RKO (cell line): ENCODE data around the gene UQCRC1.

Experiments
- DNase-seq: peaks from one replicate; pipeline ENCODE4 v3.0.0-alpha.2; 2016; ENCODE audit warnings: low spot score

UQCRC1 gene

DNA sequence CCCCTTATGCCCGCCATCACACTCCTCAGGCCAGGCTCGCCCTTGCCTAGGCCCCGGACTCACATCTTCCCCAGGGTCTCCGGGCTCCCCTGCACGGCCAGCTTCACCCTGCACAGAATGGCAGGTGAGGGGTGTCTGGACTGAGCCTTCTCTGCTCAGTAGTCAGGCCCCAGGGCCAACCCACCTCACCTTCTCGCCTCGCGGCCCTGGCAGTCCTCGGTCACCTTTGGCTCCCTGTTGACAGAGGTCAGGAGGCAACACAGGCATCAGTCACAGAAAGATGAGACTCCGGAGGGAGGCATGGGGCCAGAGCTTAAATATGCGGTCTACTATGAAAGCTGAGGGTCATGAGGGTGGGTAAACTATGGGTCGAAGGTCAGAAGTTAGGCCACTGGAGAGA, 37.5 kb downstream of the UQCRC1 start:
- DNase-seq, result no peak

DNA sequence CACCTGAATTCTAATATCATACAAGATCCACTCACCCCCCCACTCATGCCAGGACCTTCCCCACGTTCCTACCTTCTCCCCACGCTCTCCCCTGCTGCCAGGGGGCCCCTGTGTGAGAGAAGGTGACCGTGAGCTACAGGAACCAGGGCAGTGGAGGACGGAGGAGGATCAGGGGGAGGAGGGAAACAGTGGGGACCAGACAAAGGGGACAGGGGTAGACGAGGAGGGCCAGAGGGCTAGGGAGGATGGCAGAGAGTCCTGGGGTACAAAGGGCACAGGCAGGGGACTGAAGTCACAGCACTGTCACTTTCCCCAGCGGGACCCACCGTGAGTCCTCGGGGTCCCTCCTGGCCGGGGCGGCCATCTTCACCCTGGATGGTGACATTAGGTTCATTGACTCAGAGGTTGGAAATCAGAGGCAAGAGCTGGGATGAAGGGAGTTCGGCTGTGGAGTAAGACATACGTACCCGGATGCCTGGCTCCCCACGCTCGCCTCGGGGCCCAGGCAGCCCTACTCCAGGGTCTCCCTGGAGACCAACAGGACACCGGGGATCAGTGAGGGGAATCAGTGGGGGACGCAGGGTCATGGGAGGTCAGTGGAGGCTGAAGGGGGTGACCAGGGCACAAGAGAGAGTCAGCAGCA, 39.5 kb downstream of the UQCRC1 start:
- no peak for DNase-seq

- DNase-seq, result no peak
These were observed 40.0 kb downstream of the UQCRC1 start for GRCh38 chr3:48569400-48569799.

DNA sequence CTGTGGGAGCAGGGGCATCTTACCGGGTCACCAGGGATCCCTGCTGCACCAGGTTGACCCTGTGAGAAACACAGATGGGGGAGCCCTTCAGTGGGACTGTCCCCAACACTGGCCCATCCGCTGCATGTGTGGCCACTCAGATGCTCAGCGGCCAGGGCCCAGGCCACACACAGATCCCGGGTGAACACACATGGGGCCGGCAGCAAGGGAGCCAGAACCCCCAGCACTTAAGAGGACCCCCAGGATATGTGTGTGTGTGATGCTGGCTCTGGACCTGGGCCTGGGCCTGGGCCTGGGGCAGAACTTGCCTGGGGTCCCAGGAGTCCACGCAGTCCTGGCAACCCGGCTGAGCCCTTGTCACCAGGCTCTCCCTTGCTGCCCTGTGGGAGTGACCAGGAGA, 41.0 kb downstream of the UQCRC1 start:
- DNase-seq, result no peak

DNA sequence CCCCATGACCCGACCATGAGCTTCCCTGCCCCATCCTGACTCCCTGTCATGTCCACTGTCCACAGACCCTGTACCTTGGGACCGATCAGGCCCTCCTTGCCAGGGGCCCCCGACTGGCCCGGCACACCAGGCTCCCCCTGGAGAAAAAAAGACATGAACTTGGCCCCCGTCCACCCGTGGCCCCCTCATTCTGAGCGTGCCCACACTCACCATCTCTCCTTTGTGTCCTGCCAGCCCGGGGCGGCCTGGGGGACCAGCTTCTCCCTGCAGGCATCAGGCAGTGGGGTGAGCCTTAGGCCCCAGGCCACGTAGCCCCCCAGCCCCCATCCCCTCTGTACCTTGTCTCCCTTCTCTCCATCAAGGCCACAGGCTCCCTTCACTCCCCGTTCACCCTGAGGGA, 41.9 kb downstream of the UQCRC1 start:
- no peak for DNase-seq

- DNase-seq, result no peak
These were observed 42.4 kb downstream of the UQCRC1 start for GRCh38 chr3:48567090-48567489.

DNA sequence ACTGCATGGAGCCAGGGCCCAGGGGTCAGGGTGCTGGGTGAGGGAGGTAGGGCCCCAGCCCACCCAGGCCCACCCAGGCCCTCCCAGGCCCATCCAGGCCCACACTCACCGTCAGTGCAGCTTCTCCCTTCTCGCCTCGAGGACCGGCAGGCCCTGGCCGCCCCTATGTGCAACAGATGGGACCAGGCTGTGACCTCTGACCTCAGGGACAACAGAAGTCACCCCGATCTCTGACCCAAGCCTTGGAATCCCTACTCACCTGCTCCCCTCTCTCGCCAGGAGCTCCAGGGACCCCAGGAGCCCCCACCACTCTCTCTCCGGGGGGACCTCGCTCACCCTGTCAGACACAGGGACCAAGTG, 43.1 kb downstream of the UQCRC1 start:
- DNase-seq, result no peak

GRCh38 chr3:48565591-48566400, 43.6 kb downstream of the UQCRC1 start:
- peak; percentile 64 for DNase-seq

GRCh38 chr3:48565186-48565585, 44.3 kb downstream of the UQCRC1 start:
- DNase-seq, result no peak

GRCh38 chr3:48564667-48565066, 44.8 kb downstream of the UQCRC1 start:
- DNase-seq, result no peak

GRCh38 chr3:48564022-48564421, 45.4 kb downstream of the UQCRC1 start:
- DNase-seq, result peak; percentile 86

DNA sequence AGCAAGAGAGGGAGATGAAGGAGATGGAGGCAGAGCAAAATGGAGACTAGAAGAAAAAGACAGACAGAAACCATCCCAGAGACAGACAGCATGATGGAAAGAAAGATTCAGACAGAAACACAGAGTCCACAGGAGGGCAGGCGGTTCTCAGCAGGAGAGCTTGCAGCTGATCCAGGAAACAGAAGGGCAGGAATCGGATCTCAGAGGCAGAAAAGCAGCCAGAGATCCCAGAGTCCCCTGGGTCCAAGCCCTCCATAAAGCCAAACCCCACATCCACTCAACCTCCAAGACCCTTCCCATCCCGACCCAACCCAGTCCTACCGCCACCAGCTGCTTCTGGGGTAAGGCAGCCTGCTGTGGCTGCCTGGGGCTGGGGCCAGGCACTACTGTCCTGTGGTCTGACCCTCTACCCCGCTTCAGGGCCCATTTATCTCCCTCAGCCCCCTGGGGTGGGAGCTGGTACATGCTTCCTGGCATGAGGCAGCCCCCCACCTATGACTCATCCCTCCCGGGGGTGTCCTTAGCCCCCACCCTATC, 46.0 kb downstream of the UQCRC1 start, which contains the start of gene UCN2:
Gene UCN2, minus strand, starts transcription at position 400 of the 537 bp plus-strand sequence. CDS start 657 bp downstream, outside the sequence.
- DNase-seq, result no peak

DNA sequence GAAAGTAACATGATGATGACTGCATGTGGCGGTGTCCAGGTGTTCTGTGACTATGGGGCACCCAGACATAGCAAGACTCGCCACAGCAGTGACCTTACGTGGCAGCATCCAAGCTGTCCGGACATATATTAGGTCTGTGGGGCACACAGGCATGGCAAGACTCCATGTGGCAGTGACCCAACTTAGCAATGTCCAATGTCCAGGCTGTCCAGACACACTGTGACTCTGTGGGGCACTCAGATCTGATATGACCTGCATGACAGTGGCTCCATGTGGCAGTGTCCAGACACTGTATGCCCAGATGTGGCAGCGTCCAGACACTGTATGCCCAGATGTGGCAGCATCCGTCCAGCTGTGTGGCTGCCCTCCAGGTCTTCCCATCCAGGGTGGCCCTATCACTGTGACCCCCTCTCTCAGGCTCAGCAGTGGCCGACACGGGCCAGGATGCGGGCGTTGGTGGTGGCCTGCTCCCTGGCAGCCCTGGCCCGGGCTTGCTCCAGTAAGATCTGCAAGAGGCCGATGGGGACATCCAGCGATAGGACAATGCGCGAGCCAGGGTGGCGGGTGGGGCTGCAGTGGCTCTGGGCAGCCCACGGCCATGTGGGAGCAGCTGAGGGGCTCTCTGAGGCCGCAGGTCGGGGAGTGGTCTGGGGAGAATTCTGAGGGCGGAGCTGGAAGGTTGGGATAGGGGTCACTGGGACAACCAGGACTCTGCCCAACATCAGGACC, 46.9 kb downstream of the UQCRC1 start:
- DNase-seq, result no peak

- peak; percentile 42 for DNase-seq
These were observed 48.3 kb downstream of the UQCRC1 start for GRCh38 chr3:48561045-48561736.

GRCh38 chr3:48560648-48561018, 48.8 kb downstream of the UQCRC1 start:
- no peak for DNase-seq

DNA sequence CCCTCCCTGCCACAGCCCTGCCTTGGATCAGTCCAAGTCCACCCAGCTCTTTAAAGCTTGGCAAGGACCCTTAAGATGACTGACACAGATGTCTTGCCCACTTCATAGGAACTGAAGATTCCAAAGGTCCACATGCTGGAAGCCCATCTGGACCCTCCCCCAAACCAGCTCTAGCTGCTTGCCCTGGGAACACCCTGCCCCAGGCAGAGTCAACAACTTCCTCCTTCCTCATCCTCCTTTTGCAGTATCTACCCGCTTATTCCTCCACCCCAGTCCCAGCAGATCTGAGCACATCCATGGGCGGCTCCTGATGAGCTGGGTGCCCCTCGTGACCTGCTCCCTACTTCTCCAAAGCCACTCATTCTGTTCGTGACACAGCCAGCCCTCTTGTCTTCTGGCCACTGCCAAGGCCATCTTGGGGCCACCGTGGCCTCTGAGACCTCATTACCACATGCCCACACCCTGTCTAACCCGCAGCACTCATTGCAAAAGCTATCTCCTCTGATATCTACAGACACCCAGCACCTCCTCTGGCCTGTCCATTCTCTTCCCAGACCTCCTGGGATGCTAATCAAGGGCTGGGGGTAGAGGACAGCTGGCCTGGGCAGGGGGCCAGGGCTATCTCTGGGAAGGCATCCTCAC, 50.8 kb downstream of the UQCRC1 start:
- no peak for DNase-seq

GRCh38 chr3:48556796-48557626, 52.4 kb downstream of the UQCRC1 start, which contains the start of gene PFKFB4:
PFKFB4 (minus strand) TSS chr3:48556803; CDS start chr3:48556777, 26 bp downstream.
- DNase-seq, result peak; percentile 99

DNA sequence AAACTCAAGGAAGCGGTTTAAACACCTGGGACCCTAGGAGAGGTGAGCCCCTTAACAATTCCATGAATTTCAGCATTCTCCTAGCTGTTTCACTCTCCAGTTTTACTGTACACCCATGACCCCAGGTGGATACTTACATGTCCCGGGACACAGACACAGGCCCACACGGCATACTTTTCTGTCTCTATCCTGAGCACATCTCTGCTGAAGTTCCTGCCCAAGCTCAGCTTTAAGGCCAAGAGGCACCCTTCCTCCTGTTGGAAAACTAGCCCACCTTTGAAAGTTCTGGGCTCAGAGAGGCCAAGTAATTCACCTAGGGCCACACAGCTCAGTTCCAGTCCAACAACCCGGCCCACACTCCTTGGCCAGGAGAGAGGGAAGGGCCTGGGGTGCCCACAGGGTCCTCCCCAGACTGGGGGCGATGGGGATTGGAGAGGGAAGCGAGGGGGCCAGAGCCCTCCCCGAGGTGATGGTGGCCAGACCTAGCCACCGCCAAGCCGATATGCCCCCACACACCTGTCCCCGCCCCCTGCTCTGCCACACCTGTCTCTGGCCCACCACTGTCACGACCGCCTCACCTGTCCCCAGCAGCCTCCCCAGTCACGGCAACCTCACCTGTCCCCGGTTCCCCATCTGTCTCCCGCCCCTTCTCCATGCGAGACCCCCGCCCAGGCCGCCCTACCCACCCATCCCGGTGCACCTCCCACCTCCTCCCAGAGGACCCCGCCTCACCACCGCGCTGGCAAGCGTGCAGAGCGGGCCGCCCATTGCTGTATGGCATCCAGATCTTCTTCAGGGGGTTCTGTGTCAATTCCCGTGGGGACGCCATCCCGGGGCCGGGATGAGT, 53.3 kb downstream of the UQCRC1 start:
- no peak for DNase-seq

DNA sequence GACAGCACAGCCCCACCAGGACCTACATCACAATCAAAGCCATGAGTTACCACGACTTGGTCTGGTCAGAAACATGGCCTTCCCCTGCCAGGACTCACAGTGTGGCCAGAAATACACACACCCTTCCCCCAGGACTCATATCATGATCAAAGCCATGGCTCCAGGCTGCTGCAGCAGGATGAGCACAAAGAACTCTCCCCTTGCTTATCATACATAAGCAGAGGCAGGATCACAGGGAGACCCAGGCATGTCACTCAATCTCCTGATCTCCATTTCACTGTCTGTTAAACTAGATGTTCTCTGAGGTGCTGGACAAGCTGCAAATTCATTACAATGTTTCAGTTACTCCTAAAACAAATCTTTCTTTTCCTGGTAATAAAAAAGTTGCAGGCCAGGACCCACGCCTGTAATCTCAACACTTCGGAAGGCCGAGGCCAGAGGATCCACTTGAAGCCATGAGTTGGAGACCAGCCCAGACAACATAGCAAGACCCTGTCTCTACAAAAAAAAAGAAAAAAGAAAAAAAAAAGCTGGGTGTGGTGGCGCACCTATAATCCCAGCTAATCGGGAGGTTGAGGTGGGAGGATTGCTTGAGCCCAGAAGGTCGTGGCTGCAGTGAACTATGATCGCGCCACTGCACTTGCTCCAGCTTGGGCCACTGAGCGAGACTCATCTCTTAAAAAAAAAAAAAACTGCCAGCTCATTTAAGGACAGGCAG, 54.1 kb downstream of the UQCRC1 start:
- no peak for DNase-seq
